WTC11 (cell line): ENCODE measurements around the gene MVD.

ENCODE experiments used
- CTCF ChIP-seq: fragments of 200-600 bp; IDR thresholded peaks from 2 replicates; pipeline ENCODE4 v1.8.0; 2022; ENCODE audit warnings: antibody characterized with exemption
- NFE2L1 ChIP-seq: sonication (generic); formaldehyde crosslinking; IDR thresholded peaks from 2 replicates; pipeline ENCODE4 v1.8.1; 2023; ENCODE audit warnings: missing genetic modification reagents
- PRDM15 ChIP-seq: sonication (generic); formaldehyde crosslinking; IDR thresholded peaks from 2 replicates; pipeline ENCODE4 v1.8.0; 2022; ENCODE audit warnings: missing genetic modification reagents
- ZNF138 ChIP-seq: sonication (generic); formaldehyde crosslinking; conservative IDR thresholded peaks from 2 replicates; pipeline ENCODE4 v1.8.1; 2022; ENCODE audit warnings: mild to moderate bottlenecking, moderate library complexity, missing genetic modification reagents
- ZNF281 ChIP-seq: sonication (generic); formaldehyde crosslinking; IDR thresholded peaks from 2 replicates; pipeline ENCODE4 v1.8.0; 2023; ENCODE audit warnings: mild to moderate bottlenecking, missing genetic modification reagents
- TF ChIP-seq, protein P1 (sequence below): sonication (generic); formaldehyde crosslinking; IDR thresholded peaks from 2 replicates; pipeline ENCODE4 v1.8.1; 2023; ENCODE audit warnings: mild to moderate bottlenecking, moderate library complexity, missing genetic modification reagents

GRCh38 chr16:88705076-88705684 lies 42.3 kb upstream of the MVD start:
- no peak for TF ChIP-seq ZNF138
- TF ChIP-seq CTCF: no peak
- TF ChIP-seq PRDM15 (CRISPR knock-in tag): no peak
- TF ChIP-seq, protein P1, sequence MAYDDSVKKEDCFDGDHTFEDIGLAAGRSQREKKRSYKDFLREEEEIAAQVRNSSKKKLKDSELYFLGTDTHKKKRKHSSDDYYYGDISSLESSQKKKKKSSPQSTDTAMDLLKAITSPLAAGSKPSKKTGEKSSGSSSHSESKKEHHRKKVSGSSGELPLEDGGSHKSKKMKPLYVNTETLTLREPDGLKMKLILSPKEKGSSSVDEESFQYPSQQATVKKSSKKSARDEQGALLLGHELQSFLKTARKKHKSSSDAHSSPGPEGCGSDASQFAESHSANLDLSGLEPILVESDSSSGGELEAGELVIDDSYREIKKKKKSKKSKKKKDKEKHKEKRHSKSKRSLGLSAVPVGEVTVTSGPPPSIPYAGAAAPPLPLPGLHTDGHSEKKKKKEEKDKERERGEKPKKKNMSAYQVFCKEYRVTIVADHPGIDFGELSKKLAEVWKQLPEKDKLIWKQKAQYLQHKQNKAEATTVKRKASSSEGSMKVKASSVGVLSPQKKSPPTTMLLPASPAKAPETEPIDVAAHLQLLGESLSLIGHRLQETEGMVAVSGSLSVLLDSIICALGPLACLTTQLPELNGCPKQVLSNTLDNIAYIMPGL (CRISPR knock-in tag): no peak
- TF ChIP-seq NFE2L1 (CRISPR knock-in tag): no peak
- no peak for TF ChIP-seq ZNF281 (CRISPR knock-in tag)
